DOHH2 (cell line): ENCODE measurements around the gene SFT2D2.

Experiments used
- H3F3A ChIP-seq: fragments of 200-600 bp; sonication (generic), shearing (Covaris generic); 2 replicates; pipeline ENCODE4 v1.6.0; 2016; ENCODE audit warnings: antibody characterized with exemption, mild to moderate bottlenecking; ENCODE audit not compliant: control insufficient read depth, insufficient read depth
- H3K27ac ChIP-seq: fragments of 200-600 bp; sonication (generic); 2 replicates; pipeline ENCODE4 v1.5.1; 2014; ENCODE audit warnings: low read depth, mild to moderate bottlenecking, low read length, moderate library complexity
- H3K27me3 ChIP-seq: fragments of 200-600 bp; sonication (generic); 2 replicates; pipeline ENCODE4 v1.6.1; 2014; ENCODE audit warnings: mild to moderate bottlenecking, low read length, mixed read lengths; ENCODE audit not compliant: control insufficient read depth
- H3K36me3 ChIP-seq: fragments of 200-600 bp; sonication (generic); 2 replicates; pipeline ENCODE4 v1.6.1; 2014; ENCODE audit warnings: mild to moderate bottlenecking, low read length, moderate library complexity, mixed read lengths; ENCODE audit not compliant: control insufficient read depth
- H3K4me1 ChIP-seq: fragments of 200-600 bp; sonication (generic); 2 replicates; pipeline ENCODE4 v1.6.1; 2014; ENCODE audit warnings: mild to moderate bottlenecking, low read length, mixed read lengths; ENCODE audit not compliant: control insufficient read depth
- H3K4me2 ChIP-seq: fragments of 200-600 bp; sonication (generic); 2 replicates; pipeline ENCODE4 v1.6.0; 2014; ENCODE audit warnings: mild to moderate bottlenecking, low read length, moderate library complexity
- H3K4me3 ChIP-seq: fragments of 200-600 bp; sonication (generic); 2 replicates; pipeline ENCODE4 v1.5.1; 2014; ENCODE audit warnings: mild to moderate bottlenecking, low read length, mixed read lengths
- H3K79me2 ChIP-seq: fragments of 200-600 bp; sonication (generic); 2 replicates; pipeline ENCODE4 v1.6.1; 2014; ENCODE audit warnings: mild to moderate bottlenecking, low read length, mixed read lengths; ENCODE audit not compliant: control insufficient read depth
- H3K9me2 ChIP-seq: fragments of 200-600 bp; sonication (generic); replicated peaks from 2 replicates; pipeline ENCODE4 v1.6.1; 2014; ENCODE audit warnings: mild to moderate bottlenecking, low read length, mixed read lengths; ENCODE audit not compliant: control insufficient read depth
- H3K9me3 ChIP-seq: fragments of 200-600 bp; sonication (generic); 2 replicates; pipeline ENCODE4 v1.6.1; 2014; ENCODE audit warnings: antibody characterized with exemption, low read length, mixed read lengths; ENCODE audit not compliant: control insufficient read depth, insufficient read depth
- H4K20me1 ChIP-seq: fragments of 200-600 bp; sonication (generic); 2 replicates; pipeline ENCODE4 v1.6.0; 2014; ENCODE audit warnings: low read depth, mild to moderate bottlenecking, antibody characterized with exemption, low read length, moderate library complexity; ENCODE audit not compliant: control insufficient read depth, insufficient read depth
- CTCF ChIP-seq: fragments of 200-600 bp; sonication (generic); IDR thresholded peaks from one replicate; pipeline ENCODE4 v1.5.1; 2014; ENCODE audit warnings: antibody characterized with exemption, mild to moderate bottlenecking, low read depth, low read length; ENCODE audit not compliant: poor library complexity, severe bottlenecking
- EZH2phosphoT487 ChIP-seq: fragments of 200-600 bp; sonication (generic); IDR thresholded peaks from 2 replicates; pipeline ENCODE4 v1.6.1; 2017; ENCODE audit warnings: borderline replicate concordance, mild to moderate bottlenecking, antibody characterized with exemption, low read length, moderate library complexity, mixed read lengths

The SFT2D2 gene

GRCh38 chr1:168223681-168224540, 1.9 kb upstream of the SFT2D2 start:
- Histone ChIP-seq H3F3A (no peaks in the 10 kb centered on the region; the same call in 1 of the 2 replicates), H3K9me3 (no peaks in the 10 kb centered on the region), H4K20me1 (peaks cover 16% of the 10 kb centered on the region; the same call in 1 of the 2 replicates), H3K27me3 (no peaks in the 10 kb centered on the region), H3K9me2 (no peaks in the 10 kb centered on the region), H3K36me3 (peaks cover 21% of the 10 kb centered on the region), H3K79me2 (peaks cover 32% of the 10 kb centered on the region), H3K4me2 (peak overlapping the region; percentile 95), H3K4me3 (no peak overlapping the region), H3K4me1 (peaks cover 36% of the 10 kb centered on the region), H3K27ac (no peak overlapping the region)
- TF ChIP-seq EZH2phosphoT487 (no peak), CTCF (no peak)

- peaks cover 42% of the 10 kb centered on the region for H3K79me2 ChIP-seq
- H3K9me2 ChIP-seq, result no peaks in the 10 kb centered on the region
- peaks cover 32% of the 10 kb centered on the region for H3K36me3 ChIP-seq
- TF ChIP-seq CTCF (no peak), EZH2phosphoT487 (no peak)
- no peaks in the 10 kb centered on the region for H3K9me3 ChIP-seq
- H3K4me1 ChIP-seq, result peaks cover 38% of the 10 kb centered on the region
- no peaks in the 10 kb centered on the region; the same call in 1 of the 2 replicates for H3F3A ChIP-seq
- peak overlapping the region; percentile 94 for H3K4me3 ChIP-seq
- H3K27me3 ChIP-seq, result no peaks in the 10 kb centered on the region
- peak overlapping the region; percentile 95 for H3K4me2 ChIP-seq
- H3K27ac ChIP-seq, result no peak overlapping the region
- peaks cover 19% of the 10 kb centered on the region; the same call in 1 of the 2 replicates for H4K20me1 ChIP-seq
Observed at GRCh38 chr1:168224991-168225390, 813 bp upstream of the SFT2D2 start.

GRCh38 chr1:168227620-168228019, 1.8 kb downstream of the SFT2D2 start:
- H3K9me2 ChIP-seq, result no peaks in the 10 kb centered on the region
- H3K27ac ChIP-seq, result no peak overlapping the region
- H3K9me3 ChIP-seq, result no peaks in the 10 kb centered on the region
- H4K20me1 ChIP-seq, result peaks cover 19% of the 10 kb centered on the region; the same call in 1 of the 2 replicates
- peaks cover 38% of the 10 kb centered on the region for H3K4me1 ChIP-seq
- no peak for TF ChIP-seq EZH2phosphoT487
- no peak for TF ChIP-seq CTCF
- H3K27me3 ChIP-seq, result no peaks in the 10 kb centered on the region
- H3K36me3 ChIP-seq, result peaks cover 56% of the 10 kb centered on the region
- H3F3A ChIP-seq, result no peaks in the 10 kb centered on the region; the same call in 1 of the 2 replicates
- H3K4me2 ChIP-seq, result peak overlapping the region; percentile 95
- peak overlapping the region; percentile 94 for H3K4me3 ChIP-seq
- peaks cover 62% of the 10 kb centered on the region for H3K79me2 ChIP-seq
